ENCODE data around the gene TACC2.

Gene TACC2

DNA sequence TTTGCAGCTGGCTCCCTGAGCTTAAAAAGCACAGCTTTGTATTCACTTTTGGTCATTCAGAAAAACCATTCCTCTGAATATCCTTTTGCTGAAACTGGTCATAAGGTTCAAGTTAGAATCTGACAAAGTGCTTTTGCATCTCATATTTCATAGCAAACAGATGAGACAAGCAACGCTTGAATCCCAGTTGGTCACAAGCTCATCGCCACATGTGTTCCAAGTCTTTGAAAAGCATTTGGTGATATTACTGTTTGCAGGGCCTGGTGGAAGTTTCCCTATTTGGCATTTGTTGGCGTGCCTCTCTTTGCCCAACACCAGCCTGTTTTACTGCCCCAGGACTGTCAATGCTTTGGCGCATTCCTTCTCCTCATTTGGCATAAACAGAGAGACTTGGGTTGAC, 10.3 kb downstream of the TACC2 start:
- ATAC-seq (ENCODE audit: insufficient read depth, low read depth), result no peak

DNA sequence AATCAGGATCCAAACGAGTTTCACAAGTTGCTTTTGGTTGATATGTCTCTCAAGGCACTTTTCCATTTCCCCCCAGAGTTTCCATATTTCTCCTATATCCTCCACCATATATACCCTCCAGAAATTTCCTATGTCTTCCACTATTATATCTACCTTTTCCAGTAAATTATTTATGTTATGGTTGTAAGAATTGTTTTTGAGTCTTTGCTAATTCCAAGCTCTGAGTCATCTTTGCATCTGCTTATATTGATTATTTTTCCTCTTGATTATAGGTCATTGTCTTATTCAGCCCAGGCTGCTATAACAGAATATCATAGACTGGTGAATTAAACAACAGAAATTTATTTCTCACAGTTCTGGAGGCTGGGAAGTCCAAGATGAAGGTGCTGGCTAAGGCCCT, 12.7 kb downstream of the TACC2 start:
- ATAC-seq (ENCODE audit: insufficient read depth, low read depth), result no peak
- Histone ChIP-seq H3K4me2 (ENCODE audit: insufficient read depth, low read length) (no peak overlapping the region), H3K4me3 (ENCODE audit: low read depth in 1 of 2, low read length in 2 of 2) (no peak overlapping the region), H3K79me2 (ENCODE audit: insufficient read depth, low read length) (no peaks in the 10 kb centered on the region), H3K27me3 (ENCODE audit: insufficient read depth, low read length, poor library complexity) (no peaks in the 10 kb centered on the region), H3K4me1 (ENCODE audit: insufficient read depth, low read length) (no peaks in the 10 kb centered on the region), H3K9me3 (ENCODE audit: insufficient read depth, low read length, severe bottlenecking) (peaks cover 6% of the 10 kb centered on the region), H3K36me3 (ENCODE audit: insufficient read depth, low read length) (no peaks in the 10 kb centered on the region), H4K20me1 (ENCODE audit: insufficient read depth, low read length) (no peaks in the 10 kb centered on the region), H2AFZ (ENCODE audit: low read depth, low read length) (no peak overlapping the region), H3K27ac (ENCODE audit: low read length) (no peak overlapping the region), H3K9ac (ENCODE audit: low read depth, low read length) (no peak overlapping the region)
- no peak for DNase-seq
- TF ChIP-seq EZH2 (IDR thresholded peaks at IDR 0.05; ENCODE audit: borderline replicate concordance, low read depth, low read length, severe bottlenecking), result no peak
- TF ChIP-seq, protein P1, sequence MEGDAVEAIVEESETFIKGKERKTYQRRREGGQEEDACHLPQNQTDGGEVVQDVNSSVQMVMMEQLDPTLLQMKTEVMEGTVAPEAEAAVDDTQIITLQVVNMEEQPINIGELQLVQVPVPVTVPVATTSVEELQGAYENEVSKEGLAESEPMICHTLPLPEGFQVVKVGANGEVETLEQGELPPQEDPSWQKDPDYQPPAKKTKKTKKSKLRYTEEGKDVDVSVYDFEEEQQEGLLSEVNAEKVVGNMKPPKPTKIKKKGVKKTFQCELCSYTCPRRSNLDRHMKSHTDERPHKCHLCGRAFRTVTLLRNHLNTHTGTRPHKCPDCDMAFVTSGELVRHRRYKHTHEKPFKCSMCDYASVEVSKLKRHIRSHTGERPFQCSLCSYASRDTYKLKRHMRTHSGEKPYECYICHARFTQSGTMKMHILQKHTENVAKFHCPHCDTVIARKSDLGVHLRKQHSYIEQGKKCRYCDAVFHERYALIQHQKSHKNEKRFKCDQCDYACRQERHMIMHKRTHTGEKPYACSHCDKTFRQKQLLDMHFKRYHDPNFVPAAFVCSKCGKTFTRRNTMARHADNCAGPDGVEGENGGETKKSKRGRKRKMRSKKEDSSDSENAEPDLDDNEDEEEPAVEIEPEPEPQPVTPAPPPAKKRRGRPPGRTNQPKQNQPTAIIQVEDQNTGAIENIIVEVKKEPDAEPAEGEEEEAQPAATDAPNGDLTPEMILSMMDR (IDR thresholded peaks at IDR 0.05; ENCODE audit: borderline replicate concordance, extremely low read depth, low read length, poor library complexity, severe bottlenecking), result no peak

More for the DNA sequence above, 10.3 kb downstream of the TACC2 start:
- no peak overlapping the region for H2AFZ ChIP-seq (ENCODE audit: low read depth, low read length)
- no peak for DNase-seq
- H3K79me2 ChIP-seq (ENCODE audit: insufficient read depth, low read length), result no peaks in the 10 kb centered on the region
- no peak for TF ChIP-seq EZH2 (IDR thresholded peaks at IDR 0.05; ENCODE audit: borderline replicate concordance, low read depth, low read length, severe bottlenecking)
- TF ChIP-seq, protein P1 (IDR thresholded peaks at IDR 0.05; ENCODE audit: borderline replicate concordance, extremely low read depth, low read length, poor library complexity, severe bottlenecking), result no peak
- H3K4me1 ChIP-seq (ENCODE audit: insufficient read depth, low read length), result no peaks in the 10 kb centered on the region
- no peak overlapping the region for H3K4me2 ChIP-seq (ENCODE audit: insufficient read depth, low read length)
- no peaks in the 10 kb centered on the region for H3K36me3 ChIP-seq (ENCODE audit: insufficient read depth, low read length)
- peaks cover 6% of the 10 kb centered on the region for H3K9me3 ChIP-seq (ENCODE audit: insufficient read depth, low read length, severe bottlenecking)
- no peaks in the 10 kb centered on the region for H4K20me1 ChIP-seq (ENCODE audit: insufficient read depth, low read length)
- no peaks in the 10 kb centered on the region for H3K27me3 ChIP-seq (ENCODE audit: insufficient read depth, low read length, poor library complexity)
- H3K9ac ChIP-seq (ENCODE audit: low read depth, low read length), result no peak overlapping the region
- H3K27ac ChIP-seq (ENCODE audit: low read length), result no peak overlapping the region
- H3K4me3 ChIP-seq (ENCODE audit: low read depth in 1 of 2, low read length in 2 of 2), result no peak overlapping the region

DNA sequence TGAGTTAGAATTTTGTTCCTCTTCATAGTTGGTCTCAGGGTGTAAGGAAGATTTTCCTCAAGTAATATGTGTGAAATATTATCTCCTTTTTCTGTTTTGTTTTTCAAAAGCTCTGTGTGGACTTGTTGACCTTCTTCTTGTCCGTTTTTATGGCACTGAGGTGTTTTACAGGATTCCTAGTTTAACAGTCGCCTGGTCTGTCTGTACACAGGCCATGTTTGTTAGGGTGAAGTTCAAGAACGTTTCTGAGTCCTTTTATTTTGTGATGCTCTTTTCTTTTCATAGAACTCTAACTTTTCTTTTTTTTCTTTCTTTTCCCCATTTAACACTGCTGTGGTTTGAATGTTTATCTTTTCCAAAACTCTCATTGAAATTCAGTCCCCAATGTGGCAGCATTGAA, 18.5 kb downstream of the TACC2 start:
- Histone ChIP-seq H3K36me3 (ENCODE audit: insufficient read depth, low read length) (no peaks in the 10 kb centered on the region), H3K27ac (ENCODE audit: low read length) (no peak overlapping the region), H3K4me2 (ENCODE audit: insufficient read depth, low read length) (no peak overlapping the region), H3K9me3 (ENCODE audit: insufficient read depth, low read length, severe bottlenecking) (no peaks in the 10 kb centered on the region), H2AFZ (ENCODE audit: low read depth, low read length) (no peak overlapping the region), H4K20me1 (ENCODE audit: insufficient read depth, low read length) (no peaks in the 10 kb centered on the region), H3K4me3 (ENCODE audit: low read depth in 1 of 2, low read length in 2 of 2) (no peak overlapping the region), H3K27me3 (ENCODE audit: insufficient read depth, low read length, poor library complexity) (no peaks in the 10 kb centered on the region), H3K9ac (ENCODE audit: low read depth, low read length) (no peak overlapping the region), H3K79me2 (ENCODE audit: insufficient read depth, low read length) (no peaks in the 10 kb centered on the region), H3K4me1 (ENCODE audit: insufficient read depth, low read length) (no peaks in the 10 kb centered on the region)
- ATAC-seq (ENCODE audit: insufficient read depth, low read depth), result no peak
- no peak for DNase-seq
- no peak for TF ChIP-seq EZH2 (IDR thresholded peaks at IDR 0.05; ENCODE audit: borderline replicate concordance, low read depth, low read length, severe bottlenecking)
- TF ChIP-seq, protein P1 (IDR thresholded peaks at IDR 0.05; ENCODE audit: borderline replicate concordance, extremely low read depth, low read length, poor library complexity, severe bottlenecking), result no peak

Data from DND-41 (cell line).